ENCODE data around the gene EPHA6.

Gene EPHA6

GRCh38 chr3:97197083-97197482 lies 382.7 kb downstream of the EPHA6 start:
- H3K9me3 ChIP-seq: no peaks in the 10 kb centered on the region
- H3K27me3 ChIP-seq (ENCODE audit: low read depth): no peaks in the 10 kb centered on the region
- H3K4me3 ChIP-seq: no peak overlapping the region
- no peak for DNase-seq (ENCODE audit: low spot score in 2 of 2)
- no peaks in the 10 kb centered on the region for H3K4me1 ChIP-seq
- H3K36me3 ChIP-seq (replicated peaks): no peaks in the 10 kb centered on the region
- in situ Hi-C loops (cut with MboI; ENCODE audit: low sequenced_read_pairs): no loop called here

- Histone ChIP-seq H3K4me3 (no peak overlapping the region), H3K9me3 (no peaks in the 10 kb centered on the region), H3K27me3 (ENCODE audit: low read depth) (no peaks in the 10 kb centered on the region), H3K4me1 (no peaks in the 10 kb centered on the region), H3K36me3 (replicated peaks) (no peaks in the 10 kb centered on the region)
- no peak for DNase-seq (ENCODE audit: low spot score in 2 of 2)
- in situ Hi-C loops (cut with MboI; ENCODE audit: low sequenced_read_pairs): no loop called here
Measured at GRCh38 chr3:97197830-97198229, 383.4 kb downstream of the EPHA6 start.

- Histone ChIP-seq H3K9me3 (no peaks in the 10 kb centered on the region), H3K4me3 (no peak overlapping the region), H3K4me1 (no peaks in the 10 kb centered on the region), H3K36me3 (replicated peaks) (no peaks in the 10 kb centered on the region), H3K27me3 (ENCODE audit: low read depth) (no peaks in the 10 kb centered on the region)
- in situ Hi-C loops (cut with MboI; ENCODE audit: low sequenced_read_pairs): no loop called here
- DNase-seq (ENCODE audit: low spot score in 2 of 2): no peak
Measured at GRCh38 chr3:97200387-97200786, 386.0 kb downstream of the EPHA6 start.

- Histone ChIP-seq H3K9me3 (no peaks in the 10 kb centered on the region), H3K4me3 (no peak overlapping the region), H3K4me1 (no peaks in the 10 kb centered on the region), H3K27me3 (ENCODE audit: low read depth) (no peaks in the 10 kb centered on the region), H3K36me3 (replicated peaks) (no peaks in the 10 kb centered on the region)
- in situ Hi-C loops (cut with MboI; ENCODE audit: low sequenced_read_pairs): no loop called here
- no peak for DNase-seq (ENCODE audit: low spot score in 2 of 2)
Measured at GRCh38 chr3:97201814-97202213, 387.4 kb downstream of the EPHA6 start.

- Histone ChIP-seq H3K4me3 (no peak overlapping the region), H3K36me3 (replicated peaks) (no peaks in the 10 kb centered on the region), H3K27me3 (ENCODE audit: low read depth) (no peaks in the 10 kb centered on the region), H3K4me1 (no peaks in the 10 kb centered on the region), H3K9me3 (no peaks in the 10 kb centered on the region)
- DNase-seq (ENCODE audit: low spot score in 2 of 2): no peak
- in situ Hi-C loops (cut with MboI; ENCODE audit: low sequenced_read_pairs): no loop called here
Measured at GRCh38 chr3:97228966-97229365, 414.6 kb downstream of the EPHA6 start.

- Histone ChIP-seq H3K4me1 (no peaks in the 10 kb centered on the region), H3K9me3 (no peaks in the 10 kb centered on the region), H3K27me3 (ENCODE audit: low read depth) (no peaks in the 10 kb centered on the region), H3K4me3 (no peak overlapping the region), H3K36me3 (replicated peaks) (no peaks in the 10 kb centered on the region)
- in situ Hi-C loops (cut with MboI; ENCODE audit: low sequenced_read_pairs): no loop called here
- no peak for DNase-seq (ENCODE audit: low spot score in 2 of 2)
Measured at GRCh38 chr3:97230486-97230885, 416.1 kb downstream of the EPHA6 start.

GRCh38 chr3:97232393-97233034 lies 418.1 kb downstream of the EPHA6 start:
- Histone ChIP-seq H3K4me3 (no peak overlapping the region), H3K27me3 (ENCODE audit: low read depth) (no peaks in the 10 kb centered on the region), H3K36me3 (replicated peaks) (no peaks in the 10 kb centered on the region), H3K9me3 (no peaks in the 10 kb centered on the region), H3K4me1 (no peaks in the 10 kb centered on the region)
- in situ Hi-C loops (cut with MboI; ENCODE audit: low sequenced_read_pairs): no loop called here
- peak in 1 of 2 experiments; percentile 6 for DNase-seq (ENCODE audit: low spot score in 2 of 2)

- Histone ChIP-seq H3K27me3 (ENCODE audit: low read depth) (no peaks in the 10 kb centered on the region), H3K4me1 (no peaks in the 10 kb centered on the region), H3K36me3 (replicated peaks) (no peaks in the 10 kb centered on the region), H3K4me3 (no peak overlapping the region), H3K9me3 (no peaks in the 10 kb centered on the region)
- DNase-seq (ENCODE audit: low spot score in 2 of 2): no peak
- in situ Hi-C loops (cut with MboI; ENCODE audit: low sequenced_read_pairs): no loop called here
Measured at GRCh38 chr3:97235179-97235578, 420.8 kb downstream of the EPHA6 start.

- no peak overlapping the region for H3K4me3 ChIP-seq
- in situ Hi-C loops (cut with MboI; ENCODE audit: low sequenced_read_pairs): no loop called here
- no peaks in the 10 kb centered on the region for H3K36me3 ChIP-seq (replicated peaks)
- no peaks in the 10 kb centered on the region for H3K4me1 ChIP-seq
- DNase-seq (ENCODE audit: low spot score in 2 of 2): no peak
- H3K9me3 ChIP-seq: no peaks in the 10 kb centered on the region
- H3K27me3 ChIP-seq (ENCODE audit: low read depth): no peaks in the 10 kb centered on the region
Measured at GRCh38 chr3:97235611-97236315, 421.4 kb downstream of the EPHA6 start.

- Histone ChIP-seq H3K27me3 (ENCODE audit: low read depth) (no peaks in the 10 kb centered on the region), H3K9me3 (no peaks in the 10 kb centered on the region), H3K4me3 (no peak overlapping the region), H3K36me3 (replicated peaks) (no peaks in the 10 kb centered on the region), H3K4me1 (no peaks in the 10 kb centered on the region)
- DNase-seq (ENCODE audit: low spot score in 2 of 2): no peak
- in situ Hi-C loops (cut with MboI; ENCODE audit: low sequenced_read_pairs): no loop called here
Measured at GRCh38 chr3:97241417-97241816, 427.0 kb downstream of the EPHA6 start.

- no peak for DNase-seq (ENCODE audit: low spot score in 2 of 2)
- in situ Hi-C loops (cut with MboI; ENCODE audit: low sequenced_read_pairs): no loop called here
- H3K27me3 ChIP-seq (ENCODE audit: low read depth): no peaks in the 10 kb centered on the region
- H3K4me3 ChIP-seq: no peak overlapping the region
- no peaks in the 10 kb centered on the region for H3K4me1 ChIP-seq
- H3K9me3 ChIP-seq: no peaks in the 10 kb centered on the region
- no peaks in the 10 kb centered on the region for H3K36me3 ChIP-seq (replicated peaks)
Measured at GRCh38 chr3:97245201-97245910, 431.0 kb downstream of the EPHA6 start.

GRCh38 chr3:97256060-97256459 lies 441.7 kb downstream of the EPHA6 start:
- no peak for DNase-seq (ENCODE audit: low spot score in 2 of 2)
- Histone ChIP-seq H3K36me3 (replicated peaks) (no peaks in the 10 kb centered on the region), H3K4me1 (peaks cover 5% of the 10 kb centered on the region), H3K4me3 (no peak overlapping the region), H3K9me3 (no peaks in the 10 kb centered on the region), H3K27me3 (ENCODE audit: low read depth) (no peaks in the 10 kb centered on the region)
- in situ Hi-C loops (cut with MboI; ENCODE audit: low sequenced_read_pairs): no loop called here

GRCh38 chr3:97257942-97258697 lies 443.7 kb downstream of the EPHA6 start:
- DNase-seq (ENCODE audit: low spot score in 2 of 2): no peak
- in situ Hi-C loops (cut with MboI; ENCODE audit: low sequenced_read_pairs): no loop called here
- no peaks in the 10 kb centered on the region for H3K4me1 ChIP-seq
- H3K4me3 ChIP-seq: no peak overlapping the region
- H3K9me3 ChIP-seq: no peaks in the 10 kb centered on the region
- no peaks in the 10 kb centered on the region for H3K36me3 ChIP-seq (replicated peaks)
- no peaks in the 10 kb centered on the region for H3K27me3 ChIP-seq (ENCODE audit: low read depth)

- in situ Hi-C loops (cut with MboI; ENCODE audit: low sequenced_read_pairs): no loop called here
- Histone ChIP-seq H3K9me3 (no peaks in the 10 kb centered on the region), H3K36me3 (replicated peaks) (no peaks in the 10 kb centered on the region), H3K4me3 (no peak overlapping the region), H3K27me3 (ENCODE audit: low read depth) (no peaks in the 10 kb centered on the region), H3K4me1 (no peaks in the 10 kb centered on the region)
- no peak for DNase-seq (ENCODE audit: low spot score in 2 of 2)
Measured at GRCh38 chr3:97259263-97259662, 444.9 kb downstream of the EPHA6 start.
